ENCODE results near the gene RPEL1.

The RPEL1 gene

GRCh38 chr10:103232772-103233488, 12.8 kb upstream of the RPEL1 start:
- Histone ChIP-seq H3K9ac (no peak overlapping the region), H2AFZ (no peak overlapping the region), H3K4me1 (no peaks in the 10 kb centered on the region), H3K4me3 (ENCODE audit: low read depth, low read length) (no peak overlapping the region), H3K36me3 (ENCODE audit: control insufficient read depth, insufficient read depth, low read length) (no peaks in the 10 kb centered on the region), H3K9me3 (ENCODE audit: control insufficient read depth, low read length) (no peaks in the 10 kb centered on the region), H3K27me3 (ENCODE audit: control insufficient read depth, insufficient read depth, low read length) (no peaks in the 10 kb centered on the region), H3K4me2 (ENCODE audit: low read length) (no peak overlapping the region), H3K79me2 (no peaks in the 10 kb centered on the region), H3K27ac (no peak overlapping the region)
- TF ChIP-seq CTCF (IDR thresholded peaks at IDR 0.05) = no peak

DNA sequence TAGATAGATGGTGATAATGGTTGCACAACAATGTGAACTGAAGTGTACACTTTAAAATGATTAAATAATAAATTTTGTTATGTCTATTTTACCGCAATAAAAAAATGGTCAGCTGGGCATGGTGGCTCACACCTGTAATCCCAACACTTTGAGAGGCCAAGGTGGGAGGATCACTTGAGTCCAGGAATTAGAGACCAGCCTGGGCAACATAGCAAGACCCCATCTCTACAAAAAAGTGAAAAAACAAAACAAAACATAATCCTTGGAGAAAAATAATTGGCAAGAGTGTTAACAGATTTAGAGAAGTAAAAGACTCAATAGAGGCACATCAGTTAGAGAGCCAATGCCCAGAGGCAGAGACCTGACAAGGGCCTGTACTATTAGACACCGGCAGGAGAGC, 9.9 kb upstream of the RPEL1 start:
- no peak for TF ChIP-seq CTCF (IDR thresholded peaks at IDR 0.05)
- Histone ChIP-seq H3K4me1 (no peaks in the 10 kb centered on the region), H3K36me3 (ENCODE audit: control insufficient read depth, insufficient read depth, low read length) (no peaks in the 10 kb centered on the region), H3K27ac (no peak overlapping the region), H3K27me3 (ENCODE audit: control insufficient read depth, insufficient read depth, low read length) (no peaks in the 10 kb centered on the region), H3K9ac (no peak overlapping the region), H2AFZ (no peak overlapping the region), H3K79me2 (no peaks in the 10 kb centered on the region), H3K4me2 (ENCODE audit: low read length) (no peak overlapping the region), H3K9me3 (ENCODE audit: control insufficient read depth, low read length) (no peaks in the 10 kb centered on the region), H3K4me3 (ENCODE audit: low read depth, low read length) (no peak overlapping the region)

GRCh38 chr10:103238506-103239252, 7.0 kb upstream of the RPEL1 start:
- H2AFZ ChIP-seq = no peak overlapping the region
- no peaks in the 10 kb centered on the region for H3K79me2 ChIP-seq
- TF ChIP-seq CTCF (IDR thresholded peaks at IDR 0.05) = no peak
- H3K4me2 ChIP-seq (ENCODE audit: low read length) = no peak overlapping the region
- peaks cover 10% of the 10 kb centered on the region for H3K4me1 ChIP-seq
- no peak overlapping the region for H3K27ac ChIP-seq
- H3K9ac ChIP-seq = no peak overlapping the region
- H3K9me3 ChIP-seq (ENCODE audit: control insufficient read depth, low read length) = no peaks in the 10 kb centered on the region
- H3K36me3 ChIP-seq (ENCODE audit: control insufficient read depth, insufficient read depth, low read length) = no peaks in the 10 kb centered on the region
- no peaks in the 10 kb centered on the region for H3K27me3 ChIP-seq (ENCODE audit: control insufficient read depth, insufficient read depth, low read length)
- H3K4me3 ChIP-seq (ENCODE audit: low read depth, low read length) = no peak overlapping the region

- Histone ChIP-seq H3K79me2 (no peaks in the 10 kb centered on the region), H3K4me1 (peaks cover 10% of the 10 kb centered on the region), H3K4me2 (ENCODE audit: low read length) (peak overlapping the region; percentile 32), H3K36me3 (ENCODE audit: control insufficient read depth, insufficient read depth, low read length) (no peaks in the 10 kb centered on the region), H3K27ac (peak overlapping the region; percentile 60), H3K4me3 (ENCODE audit: low read depth, low read length) (no peak overlapping the region), H3K9me3 (ENCODE audit: control insufficient read depth, low read length) (no peaks in the 10 kb centered on the region), H3K9ac (peak overlapping the region; percentile 35), H3K27me3 (ENCODE audit: control insufficient read depth, insufficient read depth, low read length) (no peaks in the 10 kb centered on the region), H2AFZ (peak overlapping the region; percentile 90)
- TF ChIP-seq CTCF (IDR thresholded peaks at IDR 0.05) = no peak
These were observed 4.2 kb upstream of the RPEL1 start for GRCh38 chr10:103241262-103242011.
